ELR (cell line): ENCODE results near the gene PNMT.

Experiments used
- DNase-seq: peaks from one replicate; pipeline ENCODE4 v3.0.0-alpha.2; 2015; ENCODE audit warnings: low read depth

PNMT gene

DNA sequence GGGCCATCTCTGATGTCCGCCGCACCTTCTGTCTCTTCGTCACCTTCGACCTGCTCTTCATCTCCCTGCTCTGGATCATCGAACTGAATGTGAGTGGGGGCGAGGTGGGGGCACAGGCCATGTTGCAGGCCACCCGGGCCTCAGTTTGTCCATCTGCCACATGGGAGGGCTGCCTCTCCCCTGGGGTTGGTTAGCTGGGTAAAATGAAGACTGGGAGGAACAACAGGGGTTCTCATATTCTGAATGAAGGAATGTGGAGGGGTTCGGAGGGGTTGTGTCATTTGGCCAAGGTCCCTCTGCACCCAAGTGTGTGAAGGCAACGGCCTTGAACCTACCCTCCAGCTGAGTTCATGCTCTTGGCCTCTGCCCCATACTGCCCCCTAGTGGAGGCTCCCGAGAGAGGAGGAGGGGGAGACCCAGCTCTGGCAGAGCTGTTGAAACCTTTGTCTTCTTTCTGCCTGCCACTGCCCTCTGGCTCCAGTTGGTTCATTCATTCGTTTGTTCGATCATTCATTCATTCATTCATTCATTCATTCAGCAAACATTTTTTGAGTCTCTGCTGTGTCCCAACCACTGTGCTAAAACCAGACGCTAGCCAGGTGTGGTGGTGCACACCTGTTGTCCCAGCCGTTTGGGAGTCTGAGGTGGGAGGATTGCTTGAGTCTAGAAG lies 14.5 kb upstream of the PNMT start:
- DNase-seq = peak; percentile 67

DNA sequence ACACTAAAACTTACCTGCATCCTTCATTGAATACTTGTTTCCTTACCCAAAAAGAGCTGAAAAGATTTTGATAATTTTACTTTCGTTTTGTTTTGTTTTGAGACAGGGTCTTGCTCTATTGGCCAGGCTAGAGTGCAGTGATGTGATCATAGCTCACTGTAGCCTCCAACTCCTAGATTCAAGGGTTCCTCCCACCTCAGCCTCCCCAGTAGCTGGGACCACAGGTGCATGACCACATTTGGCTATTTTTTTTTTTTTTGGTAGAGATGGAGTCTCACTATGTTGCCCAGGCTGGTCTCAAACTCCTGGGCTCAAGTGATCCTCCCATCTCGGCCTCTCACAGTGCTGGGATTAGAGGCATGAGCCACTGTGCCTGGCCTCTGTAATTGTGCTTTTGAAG lies 13.1 kb upstream of the PNMT start:
- DNase-seq = no peak

DNA sequence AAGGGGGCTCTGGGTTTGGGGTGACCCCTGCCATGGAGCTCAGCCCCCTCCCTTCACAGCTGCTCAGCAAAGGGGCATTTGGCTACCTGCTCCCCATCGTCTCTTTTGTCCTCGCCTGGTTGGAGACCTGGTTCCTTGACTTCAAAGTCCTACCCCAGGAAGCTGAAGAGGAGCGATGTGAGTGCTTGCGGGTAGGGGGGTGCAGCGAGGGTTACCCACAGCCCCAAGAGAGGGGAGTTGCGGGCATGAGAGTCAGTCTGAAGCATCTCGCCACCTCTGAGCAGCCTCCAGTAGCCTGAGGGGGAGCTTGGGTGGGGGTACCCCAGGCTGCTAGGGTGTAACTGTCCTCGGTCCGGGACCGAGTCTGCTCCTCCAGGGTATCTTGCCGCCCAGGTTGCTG lies 9.9 kb upstream of the PNMT start:
- no peak for DNase-seq

DNA sequence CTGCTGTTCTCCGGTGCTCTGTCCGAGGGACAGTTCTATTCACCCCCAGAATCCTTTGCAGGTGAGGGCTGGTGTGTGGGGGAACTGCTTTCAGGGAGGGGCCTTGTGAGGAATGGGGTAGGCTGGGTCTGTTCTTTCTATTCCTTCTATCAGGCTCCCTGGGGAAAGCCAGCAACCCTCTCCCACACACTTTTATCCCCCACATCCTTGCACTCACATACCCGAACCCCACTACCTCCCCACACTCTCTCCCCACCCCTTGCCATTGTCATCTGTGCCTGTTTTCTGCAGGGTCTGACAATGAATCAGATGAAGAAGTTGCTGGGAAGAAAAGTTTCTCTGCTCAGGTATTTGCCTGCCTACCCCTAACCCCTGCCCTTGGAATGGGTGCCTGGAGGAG lies 9.5 kb upstream of the PNMT start:
- DNase-seq = no peak

DNA sequence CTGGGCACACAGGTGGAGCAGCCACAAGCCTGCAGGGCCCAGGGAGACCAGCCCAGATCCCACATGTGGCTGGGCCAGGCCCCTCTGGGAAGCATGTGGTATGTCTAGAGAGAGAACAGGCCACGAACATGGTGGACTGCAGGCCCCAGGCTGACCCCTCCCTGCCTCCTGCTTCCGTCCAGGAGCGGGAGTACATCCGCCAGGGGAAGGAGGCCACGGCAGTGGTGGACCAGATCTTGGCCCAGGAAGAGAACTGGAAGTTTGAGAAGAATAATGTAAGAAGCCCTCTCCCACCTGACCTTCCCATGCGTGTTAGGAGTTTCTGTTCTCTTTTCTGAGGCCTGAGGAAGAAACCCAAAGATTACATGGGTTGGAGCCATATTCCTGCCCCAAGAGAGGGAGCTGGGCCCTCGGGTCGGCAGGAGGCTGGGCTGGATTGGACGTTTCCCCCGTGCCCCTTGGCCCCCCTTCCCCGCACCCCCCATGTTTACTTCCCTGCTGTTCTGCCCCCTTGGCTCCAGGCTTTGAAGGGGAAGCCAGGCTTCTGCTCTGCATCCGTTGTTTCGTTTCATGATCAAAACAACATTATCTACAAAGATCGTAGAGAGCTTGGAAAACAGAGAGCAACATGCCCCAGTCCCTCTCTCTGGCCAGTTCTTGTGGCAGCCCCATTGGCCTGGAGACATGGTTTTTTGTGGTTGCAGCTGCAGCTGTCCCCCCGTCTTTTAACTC lies 8.8 kb upstream of the PNMT start:
- no peak for DNase-seq

DNA sequence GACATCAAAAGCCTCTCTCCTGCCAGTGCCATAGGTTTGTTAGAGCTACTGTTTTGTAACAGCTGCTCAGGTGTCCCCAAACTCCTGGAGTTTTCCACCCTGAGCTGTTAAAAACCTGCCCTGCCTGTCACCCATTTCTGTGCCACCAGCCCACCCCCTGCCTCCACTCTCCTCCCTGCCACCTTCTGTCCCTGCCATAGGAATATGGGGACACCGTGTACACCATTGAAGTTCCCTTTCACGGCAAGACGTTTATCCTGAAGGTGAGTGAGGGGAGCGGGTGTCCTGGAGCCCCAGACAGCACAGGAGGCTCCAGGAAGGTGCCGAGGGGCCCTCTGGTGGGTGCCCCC lies 8.3 kb upstream of the PNMT start:
- DNase-seq = no peak

DNA sequence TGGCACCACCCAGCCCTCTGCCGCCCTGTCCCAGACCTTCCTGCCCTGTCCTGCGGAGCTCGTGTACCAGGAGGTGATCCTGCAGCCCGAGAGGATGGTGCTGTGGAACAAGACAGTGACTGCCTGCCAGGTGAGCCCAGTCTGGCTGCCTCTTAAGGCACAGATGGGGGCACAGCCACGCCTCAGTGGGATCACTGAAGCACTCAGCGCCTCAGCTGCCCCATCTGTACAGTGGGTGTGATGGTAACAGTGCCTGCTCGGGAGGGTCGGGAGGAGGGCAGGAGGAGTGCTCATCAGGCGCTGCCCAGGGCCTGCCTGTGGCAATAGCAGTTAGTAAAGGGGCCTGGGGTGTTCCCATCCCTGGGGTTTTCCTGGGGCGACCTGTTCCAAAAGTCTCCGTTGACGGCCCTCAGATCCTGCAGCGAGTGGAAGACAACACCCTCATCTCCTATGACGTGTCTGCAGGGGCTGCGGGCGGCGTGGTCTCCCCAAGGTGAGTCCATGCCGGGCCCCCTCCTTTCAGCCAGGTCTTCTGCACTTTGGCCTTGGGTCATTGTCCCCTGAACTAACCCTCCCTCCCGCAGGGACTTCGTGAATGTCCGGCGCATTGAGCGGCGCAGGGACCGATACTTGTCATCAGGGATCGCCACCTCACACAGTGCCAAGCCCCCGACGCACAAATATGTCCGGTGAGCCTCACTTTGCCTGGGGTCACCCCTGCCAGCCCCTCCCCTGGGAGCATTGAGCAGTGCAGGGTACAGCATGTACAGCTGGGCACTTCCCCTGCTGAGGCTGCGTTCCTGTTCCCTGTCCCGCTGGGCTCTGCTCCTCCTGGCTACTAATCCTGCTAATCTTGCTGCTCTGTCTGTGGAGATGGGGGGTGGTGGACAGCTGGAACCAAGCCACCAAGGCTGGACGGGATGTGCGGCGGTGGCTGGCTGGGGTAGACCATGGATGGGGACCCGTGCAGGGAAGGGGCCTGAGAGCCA lies 7.6 kb upstream of the PNMT start:
- no peak for DNase-seq

DNA sequence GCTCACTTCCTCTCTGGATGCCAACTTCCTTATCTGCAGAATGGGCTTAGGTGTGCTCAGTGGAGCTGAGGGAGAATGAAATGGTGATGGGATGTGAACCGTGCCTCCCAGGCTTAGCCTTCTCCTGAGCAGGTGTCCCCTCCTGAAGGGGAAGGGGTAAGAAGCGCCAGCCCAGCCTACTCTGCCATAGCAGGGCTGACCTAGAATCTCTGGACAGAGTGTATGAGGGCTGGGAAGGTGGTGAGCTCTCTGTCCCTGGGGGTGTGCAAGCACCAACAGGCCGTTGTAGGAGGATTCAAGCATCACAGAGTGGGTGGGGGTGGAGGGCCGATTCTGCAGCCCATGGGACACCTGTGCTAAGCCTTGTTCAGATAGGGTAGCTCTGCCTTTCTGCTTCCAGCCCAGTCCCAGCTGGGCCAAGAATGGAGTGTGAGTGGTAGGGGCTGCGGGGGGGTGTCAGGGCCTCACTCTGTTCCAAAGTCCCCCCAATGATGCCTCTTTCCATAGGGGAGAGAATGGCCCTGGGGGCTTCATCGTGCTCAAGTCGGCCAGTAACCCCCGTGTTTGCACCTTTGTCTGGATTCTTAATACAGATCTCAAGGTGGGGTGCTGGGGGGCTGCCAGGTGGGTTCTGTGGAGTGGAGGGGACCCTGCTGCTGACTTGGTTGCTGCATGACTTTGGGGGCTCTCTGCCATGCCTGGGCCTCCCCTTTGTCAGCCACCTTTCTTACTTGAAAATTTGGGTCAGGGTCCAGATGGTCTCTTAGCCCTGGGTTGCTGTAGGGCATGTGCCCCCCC lies 6.3 kb upstream of the PNMT start:
- DNase-seq = no peak

DNA sequence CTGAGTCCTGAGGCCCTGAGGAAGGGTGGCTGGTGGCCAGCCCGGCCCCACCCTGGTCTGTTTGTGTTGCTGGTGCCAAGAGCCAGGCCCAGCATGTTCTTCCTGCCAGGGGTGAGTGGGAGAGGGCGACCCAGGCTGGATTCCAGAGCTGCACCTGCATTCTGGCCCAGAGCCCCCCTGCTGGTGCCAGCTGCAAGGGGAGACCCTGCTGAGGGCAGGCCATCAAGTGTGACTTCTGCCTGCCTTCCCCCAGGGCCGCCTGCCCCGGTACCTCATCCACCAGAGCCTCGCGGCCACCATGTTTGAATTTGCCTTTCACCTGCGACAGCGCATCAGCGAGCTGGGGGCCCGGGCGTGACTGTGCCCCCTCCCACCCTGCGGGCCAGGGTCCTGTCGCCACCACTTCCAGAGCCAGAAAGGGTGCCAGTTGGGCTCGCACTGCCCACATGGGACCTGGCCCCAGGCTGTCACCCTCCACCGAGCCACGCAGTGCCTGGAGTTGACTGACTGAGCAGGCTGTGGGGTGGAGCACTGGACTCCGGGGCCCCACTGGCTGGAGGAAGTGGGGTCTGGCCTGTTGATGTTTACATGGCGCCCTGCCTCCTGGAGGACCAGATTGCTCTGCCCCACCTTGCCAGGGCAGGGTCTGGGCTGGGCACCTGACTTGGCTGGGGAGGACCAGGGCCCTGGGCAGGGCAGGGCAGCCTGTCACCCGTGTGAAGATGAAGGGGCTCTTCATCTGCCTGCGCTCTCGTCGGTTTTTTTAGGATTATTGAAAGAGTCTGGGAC lies 5.5 kb upstream of the PNMT start:
- DNase-seq = no peak

DNA sequence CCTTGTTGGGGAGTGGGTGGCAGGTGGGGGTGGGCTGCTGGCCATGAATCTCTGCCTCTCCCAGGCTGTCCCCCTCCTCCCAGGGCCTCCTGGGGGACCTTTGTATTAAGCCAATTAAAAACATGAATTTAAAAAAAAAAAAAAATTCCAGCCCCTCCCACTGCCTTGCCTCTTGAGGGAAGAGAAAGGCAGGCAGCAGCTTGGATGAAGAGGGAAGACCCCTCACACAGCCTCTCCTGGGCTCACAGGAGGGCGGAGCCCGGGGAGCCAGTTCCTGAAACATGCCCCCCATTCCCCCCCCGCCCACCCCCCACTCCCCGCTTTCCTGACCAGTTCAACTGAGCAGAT lies 4.9 kb upstream of the PNMT start:
- DNase-seq = peak; percentile 25

DNA sequence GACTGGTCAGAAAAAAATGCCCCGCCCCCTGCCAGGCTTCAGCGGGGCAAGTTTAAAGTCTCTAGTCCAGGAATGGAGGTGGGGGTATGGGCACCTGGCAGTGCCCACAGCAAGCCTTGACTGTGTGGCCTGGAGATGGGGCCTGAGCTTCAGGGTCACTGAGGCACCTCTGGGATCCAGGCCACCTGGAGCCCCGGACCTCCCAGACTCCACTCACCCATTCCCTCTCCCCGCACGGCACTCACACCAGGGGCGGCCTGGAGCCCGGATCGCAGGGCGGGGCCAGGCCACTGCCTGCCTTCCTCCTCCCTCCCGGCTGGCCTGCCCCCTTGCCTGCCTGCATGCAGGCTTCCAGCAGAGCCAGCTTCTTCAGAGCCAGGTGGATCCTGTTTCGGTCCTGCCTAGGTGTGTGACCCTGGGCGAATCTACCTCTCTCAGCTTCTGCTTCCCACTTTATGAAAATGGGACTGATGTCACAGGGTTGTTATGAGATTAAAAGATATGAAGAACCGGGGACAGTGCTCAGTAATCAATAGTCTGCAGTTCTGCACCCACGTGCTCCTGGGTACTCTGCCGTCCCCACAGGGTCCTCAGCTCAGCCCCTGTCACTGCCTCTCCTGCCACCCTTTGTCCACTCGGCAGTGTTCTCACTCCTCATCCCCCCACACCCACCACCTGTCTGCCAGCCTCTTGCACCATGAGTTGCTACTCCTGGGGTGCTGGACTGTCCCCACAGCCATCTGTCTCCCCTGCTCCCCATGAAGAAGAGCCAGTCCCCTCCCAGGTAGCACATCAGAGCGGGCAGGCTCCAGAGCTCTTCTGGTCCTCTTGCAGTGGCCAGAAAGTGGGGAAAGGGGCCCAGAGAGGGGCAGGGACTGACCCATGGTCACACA lies 4.3 kb upstream of the PNMT start:
- peak; percentile 23 for DNase-seq

DNA sequence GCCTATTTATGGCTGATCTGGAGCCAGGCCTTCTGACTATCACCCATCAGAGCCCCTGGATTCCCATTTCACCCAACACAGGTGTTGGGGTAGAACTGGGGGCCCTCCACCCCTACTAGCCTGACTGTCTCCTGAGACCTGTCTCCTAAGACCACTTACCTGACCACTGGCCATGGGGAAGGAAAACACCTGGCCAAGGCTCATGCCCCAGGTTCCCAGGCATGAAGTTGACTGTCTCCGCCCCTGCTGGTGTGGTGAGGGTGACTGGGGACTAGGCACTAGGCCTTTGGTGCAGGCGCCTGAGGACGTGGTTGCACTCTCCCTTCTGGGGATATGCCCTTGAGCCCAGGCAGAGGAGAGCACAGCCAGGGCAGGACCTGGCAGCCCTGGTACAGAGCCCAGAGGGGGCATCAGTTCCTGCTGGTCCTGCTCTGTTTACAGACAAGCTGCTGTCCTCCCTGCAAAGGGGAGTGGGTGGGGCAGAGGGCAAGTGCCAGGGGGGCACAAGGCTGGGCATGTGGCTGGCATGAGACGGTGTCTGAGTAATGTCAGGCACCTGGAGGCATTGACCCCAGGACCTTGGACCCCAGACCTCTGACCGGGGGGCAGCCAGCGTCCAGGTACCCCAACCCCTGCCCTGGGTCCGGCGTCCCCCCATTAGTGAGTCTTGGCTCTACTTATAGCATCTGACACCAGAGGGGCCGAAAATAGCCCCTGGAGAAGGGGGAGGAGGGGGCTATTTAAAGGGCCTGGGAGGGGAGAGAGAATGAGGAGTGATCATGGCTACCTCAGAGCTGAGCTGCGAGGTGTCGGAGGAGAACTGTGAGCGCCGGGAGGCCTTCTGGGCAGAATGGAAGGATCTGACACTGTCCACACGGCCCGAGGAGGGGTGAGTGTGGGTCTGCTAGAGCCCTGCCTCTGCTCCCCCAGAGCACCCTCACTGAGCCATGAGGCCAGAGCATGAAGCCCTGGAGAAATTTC lies 3.4 kb upstream of the PNMT start, which contains the start of gene TCAP:
Gene TCAP (plus strand): TSS at position 769 of the 981 bp plus-strand sequence. CDS start 11 bp downstream, at position 780.
- DNase-seq = no peak

DNA sequence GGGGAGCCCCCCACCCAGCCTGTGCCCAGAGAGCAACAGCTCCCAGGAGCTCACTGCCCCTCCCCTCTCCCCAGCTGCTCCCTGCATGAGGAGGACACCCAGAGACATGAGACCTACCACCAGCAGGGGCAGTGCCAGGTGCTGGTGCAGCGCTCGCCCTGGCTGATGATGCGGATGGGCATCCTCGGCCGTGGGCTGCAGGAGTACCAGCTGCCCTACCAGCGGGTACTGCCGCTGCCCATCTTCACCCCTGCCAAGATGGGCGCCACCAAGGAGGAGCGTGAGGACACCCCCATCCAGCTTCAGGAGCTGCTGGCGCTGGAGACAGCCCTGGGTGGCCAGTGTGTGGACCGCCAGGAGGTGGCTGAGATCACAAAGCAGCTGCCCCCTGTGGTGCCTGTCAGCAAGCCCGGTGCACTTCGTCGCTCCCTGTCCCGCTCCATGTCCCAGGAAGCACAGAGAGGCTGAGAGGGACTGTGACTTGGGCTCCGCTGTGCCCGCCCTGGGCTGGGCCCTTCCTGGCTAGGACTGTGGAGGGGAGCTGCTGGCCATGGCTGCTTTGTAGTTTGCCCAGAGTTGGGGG lies 2.5 kb upstream of the PNMT start:
- peak; percentile 40 for DNase-seq

DNA sequence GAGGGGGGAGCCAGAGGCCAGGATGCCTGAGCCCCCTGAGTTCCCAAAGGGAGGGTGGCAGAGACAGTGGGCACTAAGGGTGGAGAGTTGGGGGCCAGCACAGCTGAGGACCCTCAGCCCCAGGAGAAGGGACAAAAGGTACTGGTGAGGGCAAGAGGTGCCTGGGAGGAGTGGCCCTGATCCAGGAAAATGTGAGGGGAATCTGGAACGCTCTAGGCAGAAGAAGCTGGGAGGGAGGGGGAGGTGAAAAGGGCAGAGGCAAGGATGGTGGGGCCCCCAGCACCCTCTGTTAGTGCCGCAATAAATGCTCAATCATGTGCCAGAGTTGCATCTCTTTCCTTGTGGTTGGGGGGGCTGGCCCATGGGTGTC lies 2.0 kb upstream of the PNMT start:
- no peak for DNase-seq

DNA sequence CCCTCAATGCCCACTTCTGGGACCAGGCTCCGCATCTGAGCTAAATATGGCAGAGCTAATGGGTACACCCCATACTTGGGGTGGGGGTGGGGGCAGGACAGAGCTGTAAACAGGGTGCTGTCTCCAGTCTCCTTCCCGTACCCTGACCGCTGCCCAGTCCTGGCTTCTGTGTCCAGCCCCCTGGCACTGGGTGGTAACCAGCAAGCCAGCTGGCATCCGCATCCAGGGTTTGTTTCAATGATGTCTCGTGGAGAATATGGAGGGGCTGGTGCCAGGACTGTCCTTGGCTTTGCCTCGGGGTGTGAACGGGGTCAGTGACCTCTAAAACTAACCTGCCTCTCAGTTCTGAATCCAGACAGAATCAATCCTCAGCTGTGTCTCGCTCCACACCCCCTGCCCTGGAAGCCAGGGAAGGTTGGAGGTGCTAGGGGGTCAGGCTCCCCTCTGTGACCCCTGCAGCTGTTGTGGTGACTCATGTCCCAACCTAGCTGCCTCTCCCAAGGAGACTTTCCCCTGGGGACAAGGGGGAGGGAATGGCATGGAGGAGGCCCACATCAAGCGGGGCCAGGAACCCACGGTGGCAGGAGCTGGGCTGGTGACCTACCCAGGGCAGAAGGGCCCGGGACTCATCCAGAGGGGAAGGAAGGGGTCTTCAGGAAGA lies 1.5 kb upstream of the PNMT start:
- no peak for DNase-seq

DNA sequence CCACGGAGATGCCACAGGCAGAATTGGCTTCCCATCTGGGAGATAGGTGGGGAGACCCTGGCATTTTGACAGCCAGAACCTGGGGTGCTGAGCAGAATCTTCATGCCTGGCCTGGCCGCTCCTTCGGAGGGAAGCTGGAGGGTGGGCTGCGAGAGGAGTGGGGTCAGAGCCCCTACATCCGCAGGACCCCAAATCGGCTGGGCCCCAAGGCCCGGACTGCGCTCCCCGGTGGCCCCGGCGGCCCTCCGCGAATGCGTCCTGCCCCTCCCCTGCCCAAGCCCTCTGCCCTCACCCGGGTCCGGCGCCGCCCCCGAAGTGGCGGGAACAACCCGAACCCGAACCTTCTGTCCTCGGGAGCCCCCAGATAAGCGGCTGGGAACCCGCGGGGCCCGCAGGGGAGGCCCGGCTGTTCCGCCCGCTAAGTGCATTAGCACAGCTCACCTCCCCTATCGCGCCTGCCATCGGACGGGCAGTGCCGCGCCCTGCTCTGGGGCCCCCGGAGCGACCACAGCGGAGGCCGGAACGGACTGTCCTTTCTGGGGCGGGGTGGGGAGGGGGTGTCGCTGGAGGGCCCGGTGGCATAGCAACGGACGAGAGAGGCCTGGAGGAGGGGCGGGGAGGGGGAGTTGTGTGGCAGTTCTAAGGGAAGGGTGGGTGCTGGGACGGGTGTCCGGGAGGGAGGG lies 850 bp upstream of the PNMT start:
- no peak for DNase-seq
